ENCODE data around the gene GSTM4. TPM values are rescaled to one million over a fixed set of nuclear protein-coding genes. Genes with fewer than 3 reads are reported as not detected.

The GSTM4 gene
- total RNA-seq, 1 donor from 2014 or later: 7.8 TPM

GRCh38 chr1:109621379-109622136 lies 34.3 kb upstream of the GSTM4 start:
- peak overlapping the region; percentile 89 for H3K27ac Mint-ChIP-seq (ENCODE audit: unreplicated experiment)
- H3K27me3 Mint-ChIP-seq (ENCODE audit: unreplicated experiment): peaks cover 27% of the 10 kb centered on the region
- no peak for DNase-seq (ENCODE audit: low spot score)
- peaks cover 45% of the 10 kb centered on the region for H3K4me1 Mint-ChIP-seq (ENCODE audit: unreplicated experiment)
- no peaks in the 10 kb centered on the region for H3K9me3 Mint-ChIP-seq (ENCODE audit: unreplicated experiment)
- H3K36me3 Mint-ChIP-seq (ENCODE audit: low read depth, unreplicated experiment): no peaks in the 10 kb centered on the region
- peak overlapping the region; percentile 90 for H3K4me3 Mint-ChIP-seq (ENCODE audit: unreplicated experiment)
- no peak for TF ChIP-seq CTCF (IDR thresholded peaks at IDR 0.05; ENCODE audit: unreplicated experiment)

GRCh38 chr1:109622137-109622892 lies 33.6 kb upstream of the GSTM4 start:
- H3K27me3 Mint-ChIP-seq (ENCODE audit: unreplicated experiment): peaks cover 26% of the 10 kb centered on the region
- no peaks in the 10 kb centered on the region for H3K9me3 Mint-ChIP-seq (ENCODE audit: unreplicated experiment)
- no peak for DNase-seq (ENCODE audit: low spot score)
- H3K4me3 Mint-ChIP-seq (ENCODE audit: unreplicated experiment): peak overlapping the region; percentile 90
- peaks cover 38% of the 10 kb centered on the region for H3K4me1 Mint-ChIP-seq (ENCODE audit: unreplicated experiment)
- TF ChIP-seq CTCF (IDR thresholded peaks at IDR 0.05; ENCODE audit: unreplicated experiment): no peak
- peaks cover under 1% of the 10 kb centered on the region for H3K36me3 Mint-ChIP-seq (ENCODE audit: low read depth, unreplicated experiment)
- peak overlapping the region; percentile 89 for H3K27ac Mint-ChIP-seq (ENCODE audit: unreplicated experiment)

GRCh38 chr1:109622895-109623294 lies 33.0 kb upstream of the GSTM4 start:
- peaks cover 6% of the 10 kb centered on the region for H3K36me3 Mint-ChIP-seq (ENCODE audit: low read depth, unreplicated experiment)
- H3K27ac Mint-ChIP-seq (ENCODE audit: unreplicated experiment): peak overlapping the region; percentile 89
- DNase-seq (ENCODE audit: low spot score): no peak
- H3K9me3 Mint-ChIP-seq (ENCODE audit: unreplicated experiment): no peaks in the 10 kb centered on the region
- TF ChIP-seq CTCF (IDR thresholded peaks at IDR 0.05; ENCODE audit: unreplicated experiment): no peak
- no peak overlapping the region for H3K4me3 Mint-ChIP-seq (ENCODE audit: unreplicated experiment)
- H3K4me1 Mint-ChIP-seq (ENCODE audit: unreplicated experiment): peaks cover 34% of the 10 kb centered on the region
- peaks cover 30% of the 10 kb centered on the region for H3K27me3 Mint-ChIP-seq (ENCODE audit: unreplicated experiment)

- Mint-ChIP-seq H3K27me3 (ENCODE audit: unreplicated experiment) (peaks cover 30% of the 10 kb centered on the region), H3K4me3 (ENCODE audit: unreplicated experiment) (no peak overlapping the region), H3K27ac (ENCODE audit: unreplicated experiment) (peak overlapping the region; percentile 24), H3K9me3 (ENCODE audit: unreplicated experiment) (no peaks in the 10 kb centered on the region), H3K36me3 (ENCODE audit: low read depth, unreplicated experiment) (peaks cover 13% of the 10 kb centered on the region), H3K4me1 (ENCODE audit: unreplicated experiment) (peaks cover 31% of the 10 kb centered on the region)
- DNase-seq (ENCODE audit: low spot score): no peak
- no peak for TF ChIP-seq CTCF (IDR thresholded peaks at IDR 0.05; ENCODE audit: unreplicated experiment)
Observed at GRCh38 chr1:109623601-109624161, 32.2 kb upstream of the GSTM4 start.

Data from endothelial cell (in vitro differentiated cells).